Liver (tissue), 9 donors: Measurements from ENCODE around the gene CALM3. TPM values are rescaled to one million over a fixed set of nuclear protein-coding genes. Genes with fewer than 3 reads are reported as not detected.

Experiments
- DNase-seq: peaks from one replicate; pipeline ENCODE4 v3.0.0-alpha.2; 2017; ENCODE audit warnings: low spot score
- H3K27ac ChIP-seq, 2 donors: one replicate each; pipeline ENCODE4 v1.7.0; 2013; ENCODE audit warnings: inconsistent platforms in 2 of 2, low read length in 2 of 2, control low read depth in 1 of 2, low read depth in 1 of 2, mild to moderate bottlenecking in 1 of 2
- H3K27me3 ChIP-seq, 4 donors: one replicate each; pipeline versions ENCODE4 v1.6.1 to v1.7.0; 2013; ENCODE audit warnings: low read length in 3 of 4, inconsistent platforms in 1 of 4, mild to moderate bottlenecking in 1 of 4, moderate library complexity in 1 of 4; ENCODE audit not compliant: control insufficient read depth in 4 of 4, insufficient read depth in 4 of 4
- H3K36me3 ChIP-seq, 4 donors: one replicate each; pipeline versions ENCODE4 v1.6.1 to v1.7.0; 2013; ENCODE audit warnings: low read length in 3 of 4, mild to moderate bottlenecking in 3 of 4, low read depth in 1 of 4, moderate library complexity in 1 of 4; ENCODE audit not compliant: control insufficient read depth in 4 of 4, insufficient read depth in 3 of 4
- H3K4me1 ChIP-seq, 4 donors: one replicate each; pipeline versions ENCODE4 v1.6.1 to v1.7.0; 2013; ENCODE audit warnings: low read length in 3 of 4, mild to moderate bottlenecking in 3 of 4, moderate library complexity in 1 of 4; ENCODE audit not compliant: control insufficient read depth in 4 of 4, insufficient read depth in 4 of 4
- H3K4me3 ChIP-seq, 3 donors: one replicate each; pipeline versions ENCODE4 v1.6.1 to v1.7.0; 2013; ENCODE audit warnings: low read length in 3 of 3, control low read depth in 1 of 3, low read depth in 1 of 3, mild to moderate bottlenecking in 1 of 3
- H3K9ac ChIP-seq, 2 donors: one replicate each; pipeline ENCODE4 v1.7.0; 2013; ENCODE audit warnings: low read length in 2 of 2, mild to moderate bottlenecking in 2 of 2, moderate library complexity in 2 of 2, control low read depth in 1 of 2, low read depth in 1 of 2
- H3K9me3 ChIP-seq, 4 donors: one replicate each; pipeline versions ENCODE4 v1.6.1 to v1.7.0; 2013; ENCODE audit warnings: low read length in 3 of 4; ENCODE audit not compliant: control insufficient read depth in 4 of 4
- ATF3 ChIP-seq: IDR thresholded peaks from 2 replicates; pipeline ENCODE4 v1.6.1; 2016; ENCODE audit warnings: antibody characterized with exemption
- CTCF ChIP-seq: fragments of 150-350 bp; IDR thresholded peaks from 2 replicates; pipeline ENCODE4 v1.5.1; 2017; ENCODE audit warnings: improper control_type of control experiment, low read depth, low read length; ENCODE audit not compliant: missing input control
- EGR1 ChIP-seq, 2 donors: IDR thresholded peaks; 2 replicates each; pipeline ENCODE4 v1.6.1; 2016 to 2018; ENCODE audit warnings: antibody characterized with exemption in 2 of 2, low read depth in 2 of 2
- FOXA1 ChIP-seq: IDR thresholded peaks from 2 replicates; pipeline ENCODE4 v1.6.1; 2016; ENCODE audit warnings: antibody characterized with exemption
- FOXA2 ChIP-seq: IDR thresholded peaks from 2 replicates; pipeline ENCODE4 v1.6.1; 2016; ENCODE audit warnings: antibody characterized with exemption
- GABPA ChIP-seq, 2 donors: IDR thresholded peaks in 1 of 2; conservative IDR thresholded peaks in 1 of 2; 2 replicates each; pipeline ENCODE4 v1.6.1; 2016; ENCODE audit warnings: antibody characterized with exemption in 2 of 2, mild to moderate bottlenecking in 1 of 2, moderate library complexity in 1 of 2
- HNF4A ChIP-seq, 2 donors: conservative IDR thresholded peaks; 2 replicates each; pipeline ENCODE4 v1.6.1; 2016; ENCODE audit warnings: antibody characterized with exemption in 2 of 2, mild to moderate bottlenecking in 2 of 2
- HNF4G ChIP-seq: IDR thresholded peaks from 2 replicates; pipeline ENCODE4 v1.6.1; 2016; ENCODE audit warnings: antibody characterized with exemption
- JUND ChIP-seq, 2 donors: IDR thresholded peaks; 2 replicates each; pipeline ENCODE4 v1.6.1; 2016; ENCODE audit warnings: antibody characterized with exemption in 2 of 2
- MAX ChIP-seq: IDR thresholded peaks from 2 replicates; pipeline ENCODE4 v1.6.1; 2016; ENCODE audit warnings: antibody characterized with exemption
- NR2F2 ChIP-seq: IDR thresholded peaks from 2 replicates; pipeline ENCODE4 v1.6.1; 2016; ENCODE audit warnings: antibody characterized with exemption
- REST ChIP-seq: IDR thresholded peaks from 2 replicates; pipeline ENCODE4 v1.6.1; 2016; ENCODE audit warnings: antibody characterized with exemption, mild to moderate bottlenecking
- RXRA ChIP-seq, 2 donors: IDR thresholded peaks; 2 replicates each; pipeline ENCODE4 v1.6.1; 2017 to 2018; ENCODE audit warnings: antibody characterized with exemption in 2 of 2, mild to moderate bottlenecking in 1 of 2
- SP1 ChIP-seq: IDR thresholded peaks from 2 replicates; pipeline ENCODE4 v1.6.1; 2018; ENCODE audit warnings: antibody characterized with exemption, mild to moderate bottlenecking
- TAF1 ChIP-seq: conservative IDR thresholded peaks from 2 replicates; pipeline ENCODE4 v1.6.1; 2016; ENCODE audit warnings: antibody characterized with exemption, mild to moderate bottlenecking
- YY1 ChIP-seq: IDR thresholded peaks from 2 replicates; pipeline ENCODE4 v1.6.1; 2016; ENCODE audit warnings: antibody characterized with exemption, mild to moderate bottlenecking
- ZBTB33 ChIP-seq: IDR thresholded peaks from 2 replicates; pipeline ENCODE4 v1.6.1; 2016; ENCODE audit warnings: antibody characterized with exemption
- WGBS: extraction: QIAGEN DNeasy Blood & Tissue Kit; methylation state at CpG from one replicate; pipeline ENCODE4 v1.1.7; 2013; 5-methylcytosine and 5-hydroxymethylcytosine counted together
- polyA plus RNA-seq, 2 donors: library from polyadenylated mRNA; stranded (reverse) in 1 of 2; unstranded in 1 of 2; fragments of 200-250 nt in 1 of 2; fragments of >200 nt in 1 of 2; fragmentation: Nextera tagmentation in 1 of 2; extraction: Ambion mirVana in 1 of 2; gene quantifications; one replicate each; pipeline versions ENCODE4 v1.2.1 to v1.2.3, GENCODE V29; 2013 to 2015
- total RNA-seq, 2 donors: library from RNA; depleted of rRNA; stranded (reverse); fragments of >200 nt; gene quantifications; one replicate each; pipeline ENCODE4 v1.2.3, GENCODE V29; 2014
- donor health status: healthy.
- donor health status: healthy.
- donor health status: healthy.
- donor health status: healthy.
- donor health status: healthy.

The CALM3 gene
- total and polyA plus RNA-seq, 4 donors = 51.4 to 112 (median 81.7) TPM

GRCh38 chr19:46606681-46607447, 5.7 kb downstream of the CALM3 start:
- peaks cover 12 to 47% (median 41%) of the 10 kb centered on the region in 4 donors for H3K4me1 ChIP-seq
- 71% methylated on average over 12 of the region's 12 CpGs for WGBS
- TF ChIP-seq SP1 = no peak
- TF ChIP-seq REST = no peak
- no peak for TF ChIP-seq JUND (IDR thresholded peaks at IDR 0.05)
- no peak for TF ChIP-seq HNF4G
- TF ChIP-seq NR2F2 = no peak
- no peak for TF ChIP-seq FOXA2
- no peak for TF ChIP-seq MAX
- TF ChIP-seq ZBTB33 = no peak
- no peak for TF ChIP-seq ATF3
- TF ChIP-seq RXRA (IDR thresholded peaks at IDR 0.05) = no peak
- no peak for TF ChIP-seq CTCF
- TF ChIP-seq GABPA (IDR thresholded peaks at IDR 0.05 in 1 of 2, conservative IDR thresholded peaks at IDR 0.05 in 1 of 2) = no peak
- no peak for TF ChIP-seq HNF4A (conservative IDR thresholded peaks at IDR 0.05)
- TF ChIP-seq TAF1 = no peak
- TF ChIP-seq FOXA1 = no peak
- no peak for TF ChIP-seq EGR1 (IDR thresholded peaks at IDR 0.05; ENCODE audit: low read depth in 2 of 2)
- TF ChIP-seq YY1 = no peak
- peaks cover 13 to 32% (median 26%) of the 10 kb centered on the region in 4 donors for H3K36me3 ChIP-seq
- H3K4me3 ChIP-seq = no peak overlapping the region
- DNase-seq = no peak
- H3K9ac ChIP-seq = no peak overlapping the region
- no peaks in the 10 kb centered on the region for H3K27me3 ChIP-seq
- H3K27ac ChIP-seq = no peak overlapping the region
- no peaks in the 10 kb centered on the region for H3K9me3 ChIP-seq
